GM19324 (cell line): Measurements from ENCODE around the gene NCOA6.
"Not testable (repeated sequence)": the region's sequence is repeated elsewhere in the genome, so short reads cannot be mapped to it uniquely, and the experiment has no call there.

Source experiments
- ATAC-seq: cut with Tn5 transposase; IDR thresholded peaks from one replicate; pipeline ENCODE4 v1.9.1; 2021; ENCODE audit warnings: mild to moderate bottlenecking, moderate library complexity; ENCODE audit not compliant: unreplicated experiment, low FRiP score

Gene NCOA6

DNA sequence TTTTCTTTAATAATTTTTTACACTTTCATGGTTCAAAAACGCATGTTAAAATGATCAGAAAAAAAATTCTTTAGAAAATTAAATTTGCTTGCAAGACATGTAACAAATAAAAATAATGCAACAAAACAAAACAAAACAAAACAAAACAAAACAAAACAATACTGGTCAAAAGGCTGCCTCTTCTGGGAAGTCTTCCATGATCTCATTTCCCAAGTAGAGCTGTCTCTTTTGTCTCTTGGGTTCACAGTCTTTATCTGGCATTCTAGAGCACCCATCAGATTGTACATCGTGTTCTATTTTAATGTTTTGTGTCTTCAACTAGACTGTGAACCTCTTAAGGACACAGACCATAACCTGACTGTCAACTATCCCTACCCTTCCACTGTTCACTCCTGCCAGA lies 96.0 kb downstream of the NCOA6 start:
- no peak for ATAC-seq

- ATAC-seq, result no peak
Observed at GRCh38 chr20:34724172-34724571, 101.3 kb downstream of the NCOA6 start.

DNA sequence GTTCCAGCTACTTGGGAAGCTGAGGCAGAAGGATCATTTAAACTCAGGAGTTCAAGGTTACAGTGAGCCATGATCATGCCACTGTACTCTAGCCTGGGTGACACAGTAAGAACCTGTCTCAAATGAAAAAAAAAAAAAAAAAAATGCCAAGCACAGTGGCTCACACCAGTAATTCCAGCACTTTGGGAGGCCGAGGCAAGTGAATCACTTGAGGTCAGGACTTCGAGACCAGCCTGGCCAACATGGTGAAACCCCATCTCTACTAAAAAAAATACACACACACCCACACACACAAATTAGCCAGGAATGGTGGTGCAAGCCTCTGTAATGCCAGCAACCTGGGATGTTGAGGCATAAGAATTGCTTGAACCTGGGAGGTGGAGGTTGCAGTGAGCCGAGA lies 102.9 kb downstream of the NCOA6 start:
- ATAC-seq, result not testable (repeated sequence)

DNA sequence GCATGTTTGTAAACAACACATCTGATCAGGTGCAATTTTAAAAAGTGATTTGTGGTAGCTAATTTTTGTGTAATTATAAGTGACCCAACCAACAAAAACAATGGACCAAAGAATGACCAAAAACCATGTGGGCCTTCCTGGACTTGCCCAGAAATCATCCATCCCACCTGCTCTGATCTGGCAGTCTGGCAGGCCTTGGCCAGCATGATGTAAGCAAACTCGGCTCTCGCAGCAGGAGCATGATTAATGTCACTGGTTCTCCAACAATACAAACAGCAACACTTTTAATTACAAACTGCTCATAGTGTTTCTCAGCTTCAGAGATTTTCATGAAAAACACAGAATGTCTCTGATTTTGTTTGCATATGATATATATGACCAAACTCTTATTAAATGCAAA lies 105.2 kb downstream of the NCOA6 start:
- ATAC-seq, result no peak

- ATAC-seq, result peak; percentile 93
Observed at GRCh38 chr20:34719242-34720017, 106.0 kb downstream of the NCOA6 start.

DNA sequence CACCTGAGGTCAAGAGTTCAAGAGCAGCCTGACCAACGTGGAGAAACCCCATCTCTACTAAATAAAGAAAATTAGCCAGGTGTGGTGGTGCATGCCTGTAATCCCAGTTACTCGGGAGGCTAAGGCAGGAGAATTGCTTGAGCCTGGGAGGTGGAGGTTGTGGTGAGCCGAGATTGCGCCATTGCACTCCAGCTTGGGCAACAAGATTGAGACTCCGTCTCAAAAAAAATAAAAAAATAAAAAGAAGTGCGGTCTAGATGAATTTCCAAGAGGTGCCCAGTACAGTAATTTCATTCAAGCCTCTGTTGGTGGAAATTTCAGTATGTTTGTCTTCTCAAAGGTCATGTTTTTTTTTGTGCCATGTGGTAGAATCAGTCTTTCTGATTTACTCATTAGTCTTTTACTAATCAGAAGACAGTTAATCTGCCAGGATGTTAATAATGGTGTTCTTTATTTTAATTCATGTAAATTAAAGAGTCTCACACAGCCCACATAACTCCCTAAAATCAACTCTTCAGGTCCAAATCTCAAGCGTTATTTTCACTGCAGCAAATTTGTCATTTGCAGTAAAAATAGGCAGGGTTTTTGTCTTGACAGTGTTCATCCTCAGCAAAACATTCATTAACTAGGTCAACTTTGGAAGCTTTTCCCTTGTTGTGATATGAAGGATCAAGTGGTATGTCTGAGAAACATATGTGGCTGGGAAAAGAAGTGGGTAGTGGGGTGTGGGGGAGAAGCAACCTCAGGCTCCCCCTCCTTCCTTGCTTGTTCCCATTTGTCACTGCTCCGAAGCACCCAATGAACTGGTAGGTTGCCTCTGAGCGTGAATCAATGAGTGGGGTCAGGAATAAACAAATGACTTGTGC lies 108.0 kb downstream of the NCOA6 start:
- no peak for ATAC-seq

GRCh38 chr20:34716921-34717229 lies 108.6 kb downstream of the NCOA6 start:
- no peak for ATAC-seq

DNA sequence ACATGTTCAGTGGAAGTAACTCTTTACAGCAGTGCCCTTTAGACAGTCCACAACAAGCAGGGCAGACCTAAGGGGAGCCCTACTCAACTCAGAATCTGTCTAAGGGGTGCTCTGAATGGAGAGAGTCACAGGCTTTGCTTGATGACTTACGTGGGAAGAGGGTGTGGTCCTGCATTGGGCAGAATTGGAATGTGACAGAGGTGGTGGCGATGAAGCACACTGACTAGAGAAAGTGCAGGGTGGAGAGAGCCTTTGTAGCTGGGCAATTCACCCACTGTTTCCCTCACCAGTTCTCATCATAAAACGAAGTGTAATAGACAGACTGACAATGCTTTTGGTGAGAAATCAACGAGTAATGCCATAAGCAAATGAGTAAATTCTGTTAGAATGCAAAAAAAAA lies 110.1 kb downstream of the NCOA6 start:
- ATAC-seq, result no peak

DNA sequence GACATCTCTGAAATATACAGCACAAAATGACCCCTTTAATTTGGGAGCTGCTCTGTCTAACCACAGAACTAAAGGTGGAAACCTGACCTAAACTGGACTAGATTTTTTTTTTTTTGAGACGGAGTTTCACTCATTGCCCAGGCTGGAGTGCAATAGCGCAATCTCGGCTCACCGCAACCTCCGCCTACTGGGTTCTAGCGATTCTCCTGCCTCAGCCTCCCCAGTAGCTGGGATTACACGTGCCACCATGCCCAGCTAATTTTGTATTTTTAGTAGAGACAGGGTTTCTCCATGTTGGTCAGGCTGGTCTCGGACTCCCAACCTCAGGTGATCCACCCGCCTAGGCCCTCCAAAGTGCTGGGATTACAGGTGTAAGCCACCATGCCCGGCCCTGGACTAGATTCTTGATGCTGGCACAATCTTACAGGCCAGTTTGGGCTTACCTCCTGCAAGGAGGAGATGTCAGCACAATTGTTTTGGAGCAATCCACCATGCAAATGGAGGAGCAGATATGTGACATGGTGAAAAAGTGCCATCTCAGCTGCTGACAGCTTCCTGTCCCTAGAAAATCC lies 111.4 kb downstream of the NCOA6 start:
- ATAC-seq, result not testable (repeated sequence)

- no peak for ATAC-seq
Observed at GRCh38 chr20:34713194-34713943, 112.1 kb downstream of the NCOA6 start.

- no peak for ATAC-seq
Observed at GRCh38 chr20:34712525-34713192, 112.8 kb downstream of the NCOA6 start.

GRCh38 chr20:34711813-34712430 lies 113.5 kb downstream of the NCOA6 start:
- ATAC-seq, result no peak

DNA sequence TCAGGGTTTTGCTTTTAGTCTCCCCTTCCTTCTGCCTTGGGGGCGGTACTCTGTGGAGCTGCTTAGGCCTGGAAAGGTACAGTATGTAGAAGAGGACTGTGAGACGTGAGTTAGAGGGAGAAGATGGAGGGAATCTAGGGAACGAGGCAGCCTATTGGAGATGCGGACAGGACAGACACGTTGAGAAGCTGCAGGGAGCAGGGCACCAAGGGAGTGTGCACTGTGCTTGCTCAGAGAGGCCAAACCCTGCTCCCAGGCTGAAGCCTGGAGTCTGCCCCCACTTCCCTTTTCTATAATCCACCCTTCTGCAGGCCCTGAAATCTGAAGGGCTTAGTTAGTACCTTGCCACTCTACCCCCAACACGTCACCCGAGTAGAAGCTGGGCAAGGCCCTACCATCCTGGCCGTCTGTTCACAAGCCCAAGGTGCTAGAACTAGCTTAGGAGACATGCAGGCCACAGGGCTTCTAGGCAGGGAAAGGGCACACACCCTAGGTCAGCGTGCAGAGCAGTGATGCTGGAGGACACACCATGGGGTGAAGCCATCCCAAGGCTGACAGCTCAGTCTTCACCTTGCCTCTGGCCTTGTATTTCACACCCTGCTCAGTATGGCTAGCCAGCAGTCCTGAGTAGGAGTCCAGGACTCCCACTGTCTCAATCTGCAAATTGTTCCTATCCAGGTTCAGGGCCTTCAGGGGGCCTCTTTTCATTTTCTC lies 114.4 kb downstream of the NCOA6 start:
- no peak for ATAC-seq

GRCh38 chr20:34710568-34710839 lies 114.9 kb downstream of the NCOA6 start:
- no peak for ATAC-seq

DNA sequence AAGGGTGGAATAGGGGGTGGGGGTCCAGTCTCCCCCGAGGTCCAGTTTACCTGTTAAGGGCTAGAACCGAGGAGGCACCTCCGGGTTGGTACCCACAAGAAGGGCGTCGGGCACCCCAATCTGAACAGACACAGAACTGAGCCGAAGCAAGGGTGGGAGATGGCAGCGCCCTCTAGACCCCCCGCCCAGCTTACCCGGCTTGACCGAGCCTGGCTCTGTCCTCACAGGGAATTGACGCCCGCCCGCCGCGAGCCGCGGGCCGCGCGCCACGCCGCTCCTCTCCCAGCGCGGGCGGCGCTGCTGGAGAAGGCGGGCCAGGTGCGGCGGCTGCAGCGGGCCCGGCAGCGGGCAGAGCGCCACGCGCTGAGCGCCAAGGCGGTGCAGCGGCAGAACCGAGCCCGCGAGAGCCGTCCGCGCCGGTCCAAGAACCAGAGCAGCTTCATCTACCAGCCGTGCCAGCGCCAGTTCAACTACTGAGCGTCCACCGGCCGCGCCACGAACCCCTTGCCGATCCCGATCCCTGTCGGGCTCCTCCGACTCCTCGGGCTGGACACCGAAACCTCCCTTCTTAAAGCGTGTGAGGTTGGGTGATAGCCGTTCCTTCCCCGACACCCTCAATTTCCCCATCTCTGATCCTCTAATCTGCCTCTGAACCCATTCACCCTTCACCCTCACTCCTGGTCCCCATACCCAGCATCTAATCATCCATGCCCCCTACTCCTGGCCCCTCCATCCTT lies 115.5 kb downstream of the NCOA6 start:
- ATAC-seq, result peak; percentile 41

DNA sequence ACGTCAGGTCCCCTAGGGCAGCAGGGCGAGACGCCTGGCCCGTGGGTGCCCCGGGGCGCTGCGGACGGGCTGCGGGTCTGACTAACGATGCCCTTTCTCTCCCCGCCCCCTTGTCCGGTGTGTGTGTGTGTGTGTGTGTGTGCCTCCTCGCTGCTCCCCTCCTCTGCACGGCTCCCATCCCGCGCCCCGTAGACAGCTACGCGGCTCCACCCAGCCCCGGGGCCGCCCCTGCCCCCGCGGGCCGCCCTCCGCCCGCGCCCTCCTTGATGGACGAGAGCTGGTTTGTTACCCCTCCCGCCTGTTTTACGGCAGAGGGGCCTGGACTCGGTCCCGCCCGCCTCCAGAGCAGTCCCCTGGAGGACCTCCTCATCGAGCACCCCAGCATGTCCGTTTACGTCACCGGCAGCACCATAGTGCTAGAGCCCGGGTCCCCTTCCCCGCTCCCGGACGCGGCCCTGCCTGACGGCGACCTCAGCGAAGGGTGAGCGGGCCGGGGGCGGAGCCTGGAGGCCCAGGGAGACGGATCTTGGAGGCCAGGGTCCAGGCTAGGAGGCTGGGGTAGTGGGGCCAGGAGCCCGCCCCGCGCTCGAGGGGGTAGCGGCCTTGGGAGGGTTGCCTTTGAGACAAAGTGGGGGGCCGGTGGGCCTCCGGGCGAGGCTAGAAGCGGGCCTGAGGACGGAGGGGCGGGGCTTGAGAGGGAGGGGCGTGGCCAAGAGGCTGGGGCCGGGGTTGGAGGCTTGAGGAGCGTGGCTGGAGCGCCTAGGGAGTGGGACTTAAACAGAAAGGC lies 116.2 kb downstream of the NCOA6 start:
- ATAC-seq, result peak; percentile 41

DNA sequence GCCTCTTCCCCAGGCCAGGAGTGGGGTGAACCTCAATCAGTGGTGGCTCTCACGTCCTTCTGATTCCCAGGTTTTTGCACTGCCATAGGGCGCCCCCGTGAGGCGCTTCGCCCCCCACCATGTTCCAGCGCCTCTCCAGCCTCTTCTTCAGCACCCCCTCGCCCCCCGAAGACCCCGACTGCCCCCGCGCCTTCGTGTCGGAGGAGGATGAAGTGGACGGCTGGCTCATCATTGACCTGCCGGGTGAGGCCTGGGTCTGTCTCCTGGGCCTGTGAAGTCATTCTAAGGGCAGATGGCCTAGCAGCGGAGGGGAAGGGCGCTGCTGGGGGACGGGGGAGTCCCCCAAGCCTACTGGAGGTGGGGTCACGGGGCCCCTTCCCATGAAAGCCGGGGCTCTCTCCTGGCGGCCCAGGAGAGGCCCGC lies 116.8 kb downstream of the NCOA6 start:
- no peak for ATAC-seq
